GM18909 (cell line): ENCODE measurements around the gene TMEM240.
A peak's percentile ranks its signal among the peaks of the same experiment; 100 is the strongest.
"Not testable (repeated sequence)": the region's sequence is repeated elsewhere in the genome, so short reads cannot be mapped to it uniquely, and the experiment has no call there.

ENCODE experiments used
- ATAC-seq: cut with Tn5 transposase; IDR thresholded peaks from one replicate; pipeline ENCODE4 v1.9.1; 2021; ENCODE audit warnings: mild to moderate bottlenecking; ENCODE audit not compliant: unreplicated experiment, poor library complexity

Gene TMEM240

DNA sequence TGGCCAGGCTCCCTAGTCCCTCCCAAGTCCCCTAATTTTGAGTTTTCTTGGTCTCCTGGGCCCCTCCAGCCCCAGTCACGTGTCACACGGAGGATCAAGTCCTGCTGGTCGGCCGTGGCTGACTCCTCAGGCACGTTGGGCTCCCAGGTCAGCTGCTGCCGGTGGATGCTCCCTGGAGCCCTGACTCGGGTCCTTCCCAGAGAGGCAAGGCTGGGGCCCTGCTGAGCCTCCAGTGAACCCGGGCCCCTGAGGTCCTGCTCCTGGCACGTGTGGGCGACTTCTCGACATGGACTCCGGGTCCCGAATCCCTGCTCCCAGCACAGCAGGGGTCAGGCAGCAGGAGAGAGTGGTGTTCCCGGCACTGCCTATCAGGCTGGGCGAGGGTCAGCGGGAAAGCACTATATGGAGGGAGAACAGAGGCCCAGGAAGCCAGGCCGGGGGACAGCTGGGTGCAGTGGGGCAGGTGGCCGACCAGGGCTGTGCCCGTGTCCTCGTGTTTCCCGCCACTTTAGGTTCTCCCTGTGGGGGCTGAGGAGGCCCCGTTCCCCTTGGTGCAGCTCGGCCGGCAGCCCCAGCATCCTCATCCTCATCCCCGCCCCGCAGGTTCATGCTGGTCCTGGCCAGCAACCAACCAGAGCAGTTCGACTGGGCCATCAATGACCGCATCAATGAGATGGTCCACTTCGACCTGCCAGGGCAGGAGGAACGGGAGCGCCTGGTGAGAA lies 13.2 kb downstream of the TMEM240 start:
- no peak for ATAC-seq

DNA sequence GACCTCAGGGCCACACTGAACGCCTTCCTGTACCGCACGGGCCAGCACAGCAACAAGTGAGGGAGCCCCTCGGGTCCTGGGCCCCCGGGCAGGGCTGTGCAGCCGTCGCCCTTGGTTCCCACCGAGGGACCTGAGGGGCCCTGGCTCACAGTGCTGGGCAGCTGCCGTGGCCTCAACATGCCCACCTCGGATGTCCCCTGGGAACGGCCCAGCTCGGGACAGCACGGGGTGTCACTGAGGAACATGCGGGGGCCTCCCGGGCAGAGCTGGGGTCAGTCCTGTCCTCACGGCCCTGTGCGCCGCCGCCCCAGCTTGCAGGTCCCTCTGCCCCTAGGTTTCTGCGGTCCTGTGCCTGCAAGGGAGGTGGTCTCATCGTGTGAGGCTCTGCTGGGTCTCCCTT lies 13.9 kb downstream of the TMEM240 start:
- ATAC-seq = not testable (repeated sequence)

DNA sequence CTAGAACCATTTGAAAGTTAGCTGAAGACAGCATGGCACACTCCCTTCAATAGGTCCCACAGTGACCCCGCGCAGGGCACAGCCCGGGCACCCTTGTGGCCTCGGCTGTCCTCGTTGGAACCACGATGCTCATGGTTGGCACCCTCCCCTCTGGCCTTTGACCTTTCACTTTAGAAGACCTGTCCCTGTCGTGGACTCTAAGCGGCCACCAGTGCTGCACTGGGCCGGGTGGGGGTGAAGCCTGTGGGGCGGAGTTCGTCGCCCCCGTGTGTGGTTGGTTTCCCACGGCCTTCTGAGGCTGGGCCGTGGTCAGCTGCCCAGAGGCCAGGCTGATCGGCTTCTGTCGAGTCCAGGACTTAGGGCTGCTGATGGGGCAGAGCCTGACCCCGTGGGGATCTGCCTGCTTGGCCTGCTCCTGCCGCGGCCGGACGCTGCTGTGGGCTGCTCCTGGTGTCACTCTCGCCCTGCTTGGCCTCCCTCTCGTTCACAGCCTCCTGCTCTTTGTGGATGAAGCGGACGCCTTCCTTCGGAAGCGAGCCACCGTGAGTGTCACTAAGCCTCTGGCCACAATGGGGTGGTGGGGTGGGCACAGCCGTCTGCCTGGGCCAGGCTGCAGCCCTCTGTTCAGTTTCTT lies 15.6 kb downstream of the TMEM240 start:
- ATAC-seq = not testable (repeated sequence)

DNA sequence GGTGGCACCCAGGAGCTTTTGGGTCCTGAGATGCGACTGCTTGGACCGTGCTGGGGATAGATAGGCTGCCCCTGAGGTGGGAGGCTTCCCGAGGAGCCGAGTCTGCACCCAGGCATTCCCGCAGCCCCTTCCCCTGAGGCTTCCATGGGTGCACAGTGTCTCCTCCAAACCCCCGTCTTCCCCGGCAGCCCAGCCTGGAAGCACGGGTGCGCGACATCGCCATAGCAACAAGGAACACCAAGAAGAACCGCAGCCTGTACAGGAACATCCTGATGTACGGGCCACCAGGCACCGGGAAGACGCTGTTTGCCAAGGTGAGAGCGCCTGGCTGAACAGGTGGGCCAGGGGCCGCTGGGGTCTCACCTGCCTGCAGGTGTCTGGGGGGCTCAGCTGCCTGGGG lies 16.8 kb downstream of the TMEM240 start:
- not testable (repeated sequence) for ATAC-seq

DNA sequence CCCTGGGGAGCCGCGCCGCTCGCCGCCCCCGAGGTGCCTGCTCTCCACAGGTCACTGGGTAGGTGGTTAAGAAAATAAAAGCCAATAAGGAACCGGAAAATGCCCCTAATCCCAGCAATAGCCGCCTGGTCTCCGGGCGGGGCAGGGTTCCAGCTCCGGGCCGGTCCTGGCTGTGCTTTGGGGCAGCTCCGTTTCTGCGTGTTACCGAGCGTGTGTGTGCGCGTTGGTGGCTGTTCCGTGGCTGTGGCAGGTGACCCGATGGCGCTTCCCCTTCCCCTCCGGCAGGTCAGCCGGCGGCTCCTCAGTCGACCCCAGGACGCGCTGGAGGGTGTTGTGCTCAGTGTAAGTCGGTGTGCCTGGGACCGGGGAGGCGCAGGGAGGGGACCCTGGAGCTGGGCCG lies 17.2 kb downstream of the TMEM240 start:
- ATAC-seq = not testable (repeated sequence)

DNA sequence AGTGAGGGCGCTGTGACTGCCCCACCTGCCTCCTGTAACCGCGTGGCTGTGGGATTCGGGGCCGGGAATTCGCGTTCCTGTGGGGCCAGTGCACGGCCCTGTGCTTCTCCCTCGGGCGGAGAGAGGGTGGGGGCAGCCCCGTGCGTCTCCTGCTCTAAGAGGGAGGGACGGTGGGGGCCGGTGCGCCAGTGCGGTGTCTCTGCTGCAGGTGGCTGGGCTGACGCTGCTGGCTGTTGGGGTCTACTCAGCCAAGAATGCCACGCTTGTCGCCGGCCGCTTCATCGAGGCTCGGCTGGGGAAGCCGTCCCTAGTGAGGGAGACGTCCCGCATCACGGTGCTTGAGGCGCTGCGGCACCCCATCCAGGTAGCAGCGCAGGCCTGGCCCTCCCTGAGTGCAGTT lies 17.9 kb downstream of the TMEM240 start:
- not testable (repeated sequence) for ATAC-seq

DNA sequence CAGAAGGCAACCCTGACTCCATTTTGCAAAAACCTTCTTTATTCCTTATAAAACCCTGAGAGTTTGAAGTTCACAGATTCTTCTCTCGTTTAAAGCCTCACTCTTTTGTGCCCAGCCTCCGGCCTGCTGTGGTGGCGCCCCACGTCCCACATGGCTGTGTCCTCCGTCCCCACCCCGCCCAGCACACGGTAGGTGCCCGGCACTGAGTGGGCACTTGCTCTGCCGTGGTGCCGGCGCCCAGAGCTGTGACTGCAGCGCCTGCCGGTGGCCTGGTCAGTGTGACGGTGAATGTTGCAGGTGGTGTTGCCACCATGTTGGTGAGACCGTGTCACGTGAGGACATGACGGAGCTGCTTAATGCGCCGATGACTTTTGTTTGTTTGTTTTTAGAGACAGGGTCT lies 19.1 kb downstream of the TMEM240 start:
- ATAC-seq = no peak

DNA sequence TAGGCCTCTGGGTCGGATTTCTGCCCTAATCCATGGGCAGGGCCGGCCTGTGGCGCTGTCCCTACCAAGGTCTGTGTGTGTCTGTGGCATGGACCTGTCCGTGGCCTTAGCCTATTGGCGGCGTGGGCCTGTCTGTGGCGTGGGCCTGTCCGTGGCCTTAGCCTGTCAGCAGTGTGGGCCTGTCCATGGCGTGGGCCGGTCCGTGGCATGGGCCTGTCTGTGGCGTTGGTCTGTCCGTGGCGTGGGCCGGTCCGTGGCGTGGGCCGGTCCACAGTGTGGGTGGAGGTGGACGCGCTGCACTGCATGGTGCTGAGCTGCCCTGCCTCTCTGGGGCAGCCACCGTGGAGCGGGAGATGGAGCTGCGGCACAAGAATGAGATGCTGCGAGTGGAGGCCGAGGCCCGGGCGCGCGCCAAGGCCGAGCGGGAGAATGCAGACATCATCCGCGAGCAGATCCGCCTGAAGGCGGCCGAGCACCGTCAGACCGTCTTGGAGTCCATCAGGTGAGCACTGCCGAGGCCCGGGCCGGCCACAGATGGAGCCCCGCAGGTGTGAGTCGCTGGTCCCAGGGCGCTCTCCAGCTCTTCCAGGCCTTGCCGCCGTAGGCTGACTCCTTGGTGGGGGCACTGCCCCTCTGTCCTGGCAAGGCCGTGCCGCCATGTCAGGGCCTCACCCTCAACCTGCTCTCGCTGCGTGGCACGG lies 20.5 kb downstream of the TMEM240 start:
- ATAC-seq = not testable (repeated sequence)

DNA sequence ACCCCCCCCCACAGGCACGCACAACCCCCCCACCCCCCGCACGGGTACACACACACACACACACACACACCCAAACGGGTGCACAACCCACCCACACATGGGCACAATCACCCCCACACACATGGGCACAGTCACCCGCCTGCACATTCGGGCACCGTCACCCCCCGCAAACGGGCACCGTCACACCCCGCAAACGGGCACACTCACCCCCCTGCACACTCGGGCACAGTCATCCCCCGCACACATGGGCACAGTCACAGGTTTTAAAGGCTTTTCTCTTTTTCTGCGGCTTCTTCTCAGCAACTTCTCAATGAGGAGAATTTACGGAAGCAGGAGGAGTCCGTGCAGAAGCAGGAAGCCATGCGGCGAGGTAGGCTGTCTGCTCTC lies 21.8 kb downstream of the TMEM240 start:
- ATAC-seq = not testable (repeated sequence)

DNA sequence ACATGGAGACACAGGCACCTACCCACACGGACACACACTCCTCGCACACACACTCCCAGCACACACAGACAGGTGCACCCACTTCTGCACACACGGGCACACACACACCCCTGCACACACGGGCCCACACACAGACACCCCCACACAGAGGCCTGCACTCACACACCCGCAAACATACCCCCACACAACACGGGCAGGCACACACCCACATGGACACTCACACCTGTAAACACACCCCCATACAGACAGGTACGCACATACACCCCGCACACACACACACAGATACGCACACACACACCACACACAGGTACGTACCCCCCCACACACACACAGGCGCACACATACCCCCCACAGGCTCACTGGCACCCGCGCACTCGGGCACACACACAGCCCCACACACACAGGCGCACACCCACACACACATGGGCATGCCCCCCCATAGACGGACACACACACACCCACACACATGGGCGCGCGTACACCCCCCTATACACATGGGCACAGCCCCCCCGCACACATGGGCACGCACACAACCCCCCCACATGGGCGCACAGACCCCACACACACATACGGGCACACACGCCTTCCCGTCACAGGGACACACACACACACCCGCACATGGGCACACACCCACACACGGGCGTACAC lies 22.3 kb downstream of the TMEM240 start:
- ATAC-seq = no peak

DNA sequence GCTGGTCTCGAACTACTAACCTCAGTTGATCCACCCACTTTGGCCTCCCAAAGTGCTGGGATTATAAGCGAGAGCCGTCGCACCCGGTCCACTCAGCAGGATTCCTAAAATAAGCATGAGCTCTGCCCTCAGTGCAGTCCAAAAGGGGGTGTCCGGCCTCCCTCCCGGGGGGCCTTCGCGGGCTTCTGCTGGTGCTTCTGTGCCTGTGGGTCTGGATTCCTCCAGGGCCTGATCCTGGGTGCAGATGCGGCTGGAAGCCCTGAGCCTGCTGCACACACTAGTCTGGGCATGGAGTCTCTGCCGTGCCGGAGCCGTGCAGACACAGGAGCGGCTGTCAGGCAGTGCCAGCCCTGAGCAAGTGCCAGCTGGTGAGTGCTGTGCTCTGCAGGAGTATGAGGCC lies 23.5 kb downstream of the TMEM240 start:
- not testable (repeated sequence) for ATAC-seq

DNA sequence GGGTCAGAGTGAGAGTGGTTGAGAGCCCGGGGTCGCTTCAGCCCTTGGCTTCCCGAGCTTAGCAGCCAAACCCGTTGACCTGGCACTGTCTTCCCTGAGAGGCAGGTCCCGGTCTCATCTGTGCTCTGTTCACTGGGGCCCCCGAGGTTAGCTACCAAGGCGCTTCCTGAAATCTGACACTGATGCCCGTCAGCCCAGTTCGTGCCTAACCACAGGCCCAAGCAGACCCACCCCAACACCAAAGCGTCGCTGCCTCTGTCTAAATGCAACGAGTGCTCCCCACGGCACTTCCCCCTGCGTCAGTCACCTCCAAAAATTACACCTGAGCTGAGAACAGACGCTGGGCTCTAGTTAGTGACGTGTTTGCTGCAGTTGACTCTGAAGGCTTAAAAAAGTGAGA lies 26.0 kb downstream of the TMEM240 start:
- ATAC-seq = not testable (repeated sequence)

DNA sequence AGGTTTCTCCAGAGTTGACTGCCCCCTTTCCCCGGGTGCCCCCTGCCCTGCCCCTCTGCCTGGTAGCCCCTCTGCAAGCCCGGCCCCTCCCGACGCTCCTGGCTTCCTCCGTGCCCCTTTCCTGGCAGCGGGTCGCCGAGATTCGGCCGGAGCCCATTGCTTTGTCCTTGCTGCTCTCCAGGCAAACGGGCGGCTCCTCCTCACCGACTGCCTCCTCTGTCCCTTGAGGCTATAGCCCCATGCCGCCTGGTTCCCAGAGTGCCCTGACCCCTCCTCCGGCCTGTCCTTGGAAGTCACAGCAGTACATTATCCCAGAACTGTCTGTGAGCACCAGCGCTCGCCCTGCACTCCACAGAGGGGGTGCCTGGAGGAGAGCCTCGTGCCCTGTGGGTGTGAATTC lies 26.7 kb downstream of the TMEM240 start:
- not testable (repeated sequence) for ATAC-seq

DNA sequence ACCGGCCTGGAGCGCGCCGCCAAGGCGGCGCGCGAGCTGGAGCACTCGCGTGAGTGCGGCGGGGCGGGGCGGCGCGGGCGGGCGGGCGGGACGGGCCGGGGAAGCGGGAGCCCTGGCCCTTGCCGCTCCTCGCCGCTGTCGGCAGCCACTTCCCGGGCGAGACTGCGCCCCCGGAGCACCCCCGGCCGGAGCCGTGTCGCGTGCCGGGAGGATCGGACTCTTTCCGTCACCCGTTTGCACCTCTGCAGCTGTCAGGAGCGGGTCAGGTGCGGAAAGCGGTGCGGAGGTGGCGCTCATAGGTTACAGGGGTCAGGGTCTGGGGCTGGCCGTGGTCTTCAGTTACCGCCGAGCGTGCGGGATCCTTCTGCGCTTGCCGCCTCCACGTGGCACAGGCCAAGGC lies 28.0 kb downstream of the TMEM240 start:
- ATAC-seq = peak; percentile 9

DNA sequence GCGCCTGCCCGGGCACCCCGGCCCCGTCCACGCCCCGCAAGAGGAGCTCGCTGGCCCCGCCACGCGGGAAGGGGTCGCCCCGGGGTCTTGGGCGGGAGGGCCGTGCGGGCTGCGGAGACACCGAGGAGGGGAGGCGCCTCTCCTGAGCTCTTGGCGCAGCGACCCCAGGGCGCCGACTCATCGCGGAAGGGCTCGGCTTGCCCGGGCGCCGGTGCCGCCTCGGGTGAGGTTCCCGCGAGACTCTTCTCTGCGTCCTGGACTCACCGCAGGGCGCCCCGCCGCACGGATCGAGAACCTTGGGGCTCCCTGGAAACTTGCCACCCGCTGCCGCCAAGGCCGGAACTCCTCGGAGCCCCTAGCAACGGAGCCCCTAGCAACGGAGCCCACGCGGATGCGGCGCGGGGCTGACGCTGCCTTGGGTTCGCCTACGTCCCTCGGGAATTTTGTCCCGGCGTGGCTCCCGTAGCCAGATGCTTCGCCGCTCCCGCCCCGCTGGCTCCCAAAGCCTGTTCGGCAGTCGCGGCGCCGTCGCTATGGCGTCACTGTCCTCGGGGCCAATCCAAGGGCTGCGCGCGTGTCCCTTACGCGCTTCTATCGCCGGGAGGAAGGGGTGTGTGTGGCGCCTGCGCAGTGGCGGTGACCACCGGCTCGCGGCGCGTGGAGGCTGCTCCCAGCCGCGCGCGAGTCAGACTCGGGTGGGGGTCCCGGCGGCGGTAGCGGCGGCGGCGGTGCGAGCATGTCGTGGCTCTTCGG lies 28.7 kb downstream of the TMEM240 start, which contains the start of gene ATAD3A:
TSS of gene ATAD3A (plus strand) at position 630 of the 753 bp plus-strand sequence. CDS start at position 737, 107 bp downstream.
- ATAC-seq = peak; percentile 82

DNA sequence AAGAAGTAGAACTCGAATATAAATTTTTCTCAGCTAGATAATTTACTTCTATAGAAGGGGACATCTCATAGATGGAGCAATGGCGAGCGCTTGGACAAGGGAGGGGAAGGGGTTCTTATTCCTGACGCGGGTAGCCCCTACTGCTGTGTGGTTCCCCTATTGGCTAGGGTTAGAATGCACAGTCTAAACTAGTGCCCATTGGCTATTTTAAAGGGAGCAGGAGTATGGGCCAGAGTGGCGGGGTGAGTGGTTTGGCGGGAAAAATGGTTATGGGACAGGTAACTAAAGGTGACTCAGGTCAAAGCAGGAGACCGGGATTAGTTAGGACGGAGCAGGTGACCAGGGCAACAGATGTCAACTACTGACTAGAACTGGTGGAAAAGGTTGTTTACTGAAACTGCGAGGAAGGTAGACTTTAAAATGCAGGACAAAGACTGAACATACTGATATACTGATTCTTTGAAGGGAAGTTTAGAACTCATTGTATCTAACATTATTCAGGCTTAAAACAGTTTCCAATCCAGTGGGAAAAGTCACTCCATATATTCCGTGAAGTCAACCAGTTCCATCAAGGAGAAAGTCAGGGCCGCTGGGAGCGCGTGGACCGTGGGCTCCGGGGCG lies 29.4 kb downstream of the TMEM240 start:
- no peak for ATAC-seq

DNA sequence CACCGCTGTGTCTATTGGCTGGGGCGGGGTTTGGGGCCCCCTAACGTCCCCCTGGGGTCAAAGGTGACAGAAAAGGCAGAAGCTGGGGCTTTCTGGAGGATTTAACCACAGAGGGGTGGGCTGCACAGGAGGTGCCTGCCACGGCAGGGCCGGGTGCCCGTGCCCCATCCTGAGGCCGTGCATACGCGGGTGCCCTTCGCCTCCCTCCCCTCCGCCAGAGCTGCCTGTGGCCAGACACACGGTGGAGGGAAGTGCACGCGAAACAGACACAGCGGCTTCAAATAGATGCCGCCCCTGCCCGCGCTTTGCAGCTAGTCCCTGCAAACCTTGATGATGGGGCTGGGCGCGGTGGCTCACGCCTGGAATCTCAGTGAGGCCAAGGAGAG lies 31.0 kb downstream of the TMEM240 start:
- not testable (repeated sequence) for ATAC-seq

DNA sequence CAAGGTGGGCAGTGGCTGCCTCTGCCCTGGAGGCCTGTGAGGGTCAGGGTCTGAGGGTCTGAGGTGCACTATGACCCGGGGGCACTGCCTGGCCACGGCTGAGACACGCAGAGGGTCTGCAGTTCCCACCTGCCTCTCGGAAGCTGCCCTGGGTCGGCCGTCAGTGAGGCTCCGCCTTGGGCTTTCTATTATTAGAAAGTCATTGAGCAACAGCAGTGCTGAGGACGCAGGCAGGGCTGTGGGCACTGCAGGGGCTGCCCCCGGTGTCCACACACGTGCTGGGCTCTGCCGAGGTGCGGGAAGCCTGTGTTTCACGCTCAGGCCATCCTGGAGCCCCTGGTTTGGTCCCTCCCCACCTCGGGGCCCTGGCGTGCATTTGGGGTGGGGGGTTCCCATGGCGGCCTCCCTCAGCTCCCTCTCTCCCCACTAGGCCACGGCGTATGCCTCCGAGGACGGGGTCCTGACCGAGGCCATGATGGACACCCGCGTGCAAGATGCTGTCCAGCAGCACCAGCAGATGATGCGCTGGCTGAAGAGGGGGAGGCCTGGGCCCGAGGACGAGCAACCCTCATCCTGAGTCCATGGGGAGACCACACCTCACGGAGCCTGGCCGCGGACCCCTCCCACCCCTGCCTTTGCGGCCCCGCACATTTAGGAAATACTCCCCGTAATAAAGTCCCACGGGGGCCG lies 31.5 kb downstream of the TMEM240 start:
- not testable (repeated sequence) for ATAC-seq

DNA sequence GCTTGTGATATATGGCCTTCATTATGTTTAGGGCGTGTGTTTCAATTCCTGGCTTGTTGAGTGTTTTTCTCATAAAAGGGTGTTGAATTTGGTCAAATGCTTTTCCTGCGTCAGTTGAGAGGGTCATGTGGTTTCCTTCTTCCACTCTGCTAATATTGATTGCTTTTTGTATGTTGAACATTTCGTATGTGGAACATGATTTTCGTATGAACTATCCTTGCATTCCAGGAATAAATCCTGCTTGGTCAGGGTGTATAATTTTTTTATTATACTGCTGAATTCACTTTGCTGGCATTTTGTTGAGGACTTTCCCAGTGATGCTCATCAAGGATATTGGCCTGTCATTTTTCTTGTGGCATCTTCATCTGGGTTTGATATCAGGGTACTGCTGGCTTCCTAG lies 33.1 kb downstream of the TMEM240 start:
- ATAC-seq = no peak
